HUES6 (cell line): ENCODE results near the gene ERI3.

Experiments used
- H3K27ac ChIP-seq: 2 replicates; pipeline ENCODE4 v1.7.0; 2013; ENCODE audit warnings: low read depth, mild to moderate bottlenecking, low read length, inconsistent platforms
- H3K27me3 ChIP-seq: 2 replicates; pipeline ENCODE4 v1.6.1; 2013; ENCODE audit warnings: low read length; ENCODE audit not compliant: control insufficient read depth, insufficient read depth
- H3K36me3 ChIP-seq: 2 replicates; pipeline ENCODE4 v1.6.1; 2013; ENCODE audit warnings: low read length; ENCODE audit not compliant: control insufficient read depth, insufficient read depth
- H3K4me1 ChIP-seq: 2 replicates; pipeline ENCODE4 v1.6.1; 2013; ENCODE audit warnings: low read length; ENCODE audit not compliant: control insufficient read depth, insufficient read depth
- H3K4me3 ChIP-seq: 2 replicates; pipeline ENCODE4 v1.5.1; 2013; ENCODE audit warnings: low read depth, low read length
- H3K9ac ChIP-seq: one replicate; pipeline ENCODE4 v1.6.1; 2013; ENCODE audit warnings: mild to moderate bottlenecking, low read length
- H3K9me3 ChIP-seq: 2 replicates; pipeline ENCODE4 v1.6.1; 2013; ENCODE audit warnings: low read depth, low read length; ENCODE audit not compliant: control insufficient read depth, insufficient read depth

ERI3 gene

GRCh38 chr1:44229435-44230167, 125.5 kb downstream of the ERI3 start:
- Histone ChIP-seq H3K27me3 (no peaks in the 10 kb centered on the region), H3K27ac (no peak overlapping the region), H3K4me1 (no peaks in the 10 kb centered on the region), H3K9ac (no peak overlapping the region), H3K36me3 (peaks cover 37% of the 10 kb centered on the region), H3K4me3 (no peak overlapping the region), H3K9me3 (peaks cover 33% of the 10 kb centered on the region)

- Histone ChIP-seq H3K9ac (no peak overlapping the region), H3K36me3 (peaks cover 37% of the 10 kb centered on the region), H3K27me3 (no peaks in the 10 kb centered on the region), H3K4me3 (no peak overlapping the region), H3K27ac (no peak overlapping the region), H3K9me3 (peaks cover 37% of the 10 kb centered on the region), H3K4me1 (no peaks in the 10 kb centered on the region)
Observed at GRCh38 chr1:44228218-44228617, 126.8 kb downstream of the ERI3 start.

GRCh38 chr1:44227211-44227610, 127.8 kb downstream of the ERI3 start:
- peaks cover 40% of the 10 kb centered on the region for H3K36me3 ChIP-seq
- no peak overlapping the region for H3K27ac ChIP-seq
- peaks cover 37% of the 10 kb centered on the region for H3K9me3 ChIP-seq
- H3K4me3 ChIP-seq: no peak overlapping the region
- H3K27me3 ChIP-seq: no peaks in the 10 kb centered on the region
- H3K4me1 ChIP-seq: no peaks in the 10 kb centered on the region
- H3K9ac ChIP-seq: no peak overlapping the region

DNA sequence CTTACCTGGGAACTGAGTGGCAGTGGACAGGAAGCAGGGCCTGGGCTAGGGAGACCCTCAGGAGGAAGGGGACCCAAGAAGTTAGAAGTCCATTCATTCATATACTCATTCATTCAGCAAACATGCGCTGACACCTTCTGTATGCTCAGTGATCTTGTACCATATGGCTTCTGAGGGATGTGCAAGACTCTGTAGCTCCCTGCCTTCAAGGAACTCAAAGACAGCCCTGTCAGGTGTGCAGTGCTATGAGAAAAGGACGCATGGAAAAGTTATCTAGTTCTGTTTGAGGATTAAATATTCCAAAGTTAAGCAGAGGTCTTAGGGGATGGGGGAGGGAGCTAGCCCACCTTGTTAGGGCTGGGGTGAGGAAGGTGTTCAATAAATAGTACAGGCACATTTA, 129.3 kb downstream of the ERI3 start:
- Histone ChIP-seq H3K4me3 (no peak overlapping the region), H3K4me1 (no peaks in the 10 kb centered on the region), H3K27me3 (no peaks in the 10 kb centered on the region), H3K9ac (no peak overlapping the region), H3K36me3 (peaks cover 45% of the 10 kb centered on the region), H3K9me3 (peaks cover 37% of the 10 kb centered on the region), H3K27ac (no peak overlapping the region)

DNA sequence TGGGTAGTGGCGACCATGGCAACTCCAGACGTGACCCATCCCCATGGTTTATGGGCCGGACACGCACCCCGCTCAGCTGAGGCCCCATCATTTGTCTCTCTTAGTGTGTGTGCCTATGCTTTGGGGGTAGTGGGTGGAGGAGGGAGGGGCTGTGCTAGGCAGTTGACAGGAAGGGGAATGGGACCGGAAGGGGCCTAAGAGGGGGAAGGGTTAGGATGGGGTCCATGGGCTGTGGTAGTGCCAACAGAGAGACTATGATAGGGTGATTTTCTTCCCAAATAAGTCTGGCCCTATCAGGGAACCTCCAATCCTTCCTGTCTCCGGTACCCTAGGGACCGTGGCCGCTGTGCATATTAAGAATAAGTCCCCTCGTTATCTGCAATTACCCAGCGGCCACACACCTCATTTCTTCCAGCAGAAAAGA, 131.9 kb downstream of the ERI3 start:
- H3K4me1 ChIP-seq: no peaks in the 10 kb centered on the region
- H3K4me3 ChIP-seq: no peak overlapping the region
- no peak overlapping the region for H3K27ac ChIP-seq
- H3K9me3 ChIP-seq: peaks cover 32% of the 10 kb centered on the region
- peaks cover 61% of the 10 kb centered on the region for H3K36me3 ChIP-seq
- H3K27me3 ChIP-seq: no peaks in the 10 kb centered on the region
- H3K9ac ChIP-seq: no peak overlapping the region

- Histone ChIP-seq H3K9ac (no peak overlapping the region), H3K36me3 (peaks cover 66% of the 10 kb centered on the region), H3K27ac (no peak overlapping the region)
Observed at GRCh38 chr1:44222397-44223186, 132.5 kb downstream of the ERI3 start.

GRCh38 chr1:44221769-44222168, 133.3 kb downstream of the ERI3 start:
- no peak overlapping the region for H3K27ac ChIP-seq
- H3K9ac ChIP-seq: no peak overlapping the region
- no peak overlapping the region for H3K4me3 ChIP-seq
- H3K4me1 ChIP-seq: no peaks in the 10 kb centered on the region
- H3K27me3 ChIP-seq: no peaks in the 10 kb centered on the region
- peaks cover 21% of the 10 kb centered on the region for H3K9me3 ChIP-seq
- peaks cover 69% of the 10 kb centered on the region for H3K36me3 ChIP-seq

More at GRCh38 chr1:44222397-44223186, 132.5 kb downstream of the ERI3 start:
- H3K9me3 ChIP-seq: peaks cover 29% of the 10 kb centered on the region
- H3K4me3 ChIP-seq: no peak overlapping the region
- no peaks in the 10 kb centered on the region for H3K27me3 ChIP-seq
- H3K4me1 ChIP-seq: no peaks in the 10 kb centered on the region

GRCh38 chr1:44220755-44221154, 134.3 kb downstream of the ERI3 start:
- no peaks in the 10 kb centered on the region for H3K27me3 ChIP-seq
- H3K4me3 ChIP-seq: no peak overlapping the region
- peaks cover 69% of the 10 kb centered on the region for H3K36me3 ChIP-seq
- H3K9me3 ChIP-seq: peaks cover 13% of the 10 kb centered on the region
- no peak overlapping the region for H3K27ac ChIP-seq
- no peak overlapping the region for H3K9ac ChIP-seq
- H3K4me1 ChIP-seq: no peaks in the 10 kb centered on the region

DNA sequence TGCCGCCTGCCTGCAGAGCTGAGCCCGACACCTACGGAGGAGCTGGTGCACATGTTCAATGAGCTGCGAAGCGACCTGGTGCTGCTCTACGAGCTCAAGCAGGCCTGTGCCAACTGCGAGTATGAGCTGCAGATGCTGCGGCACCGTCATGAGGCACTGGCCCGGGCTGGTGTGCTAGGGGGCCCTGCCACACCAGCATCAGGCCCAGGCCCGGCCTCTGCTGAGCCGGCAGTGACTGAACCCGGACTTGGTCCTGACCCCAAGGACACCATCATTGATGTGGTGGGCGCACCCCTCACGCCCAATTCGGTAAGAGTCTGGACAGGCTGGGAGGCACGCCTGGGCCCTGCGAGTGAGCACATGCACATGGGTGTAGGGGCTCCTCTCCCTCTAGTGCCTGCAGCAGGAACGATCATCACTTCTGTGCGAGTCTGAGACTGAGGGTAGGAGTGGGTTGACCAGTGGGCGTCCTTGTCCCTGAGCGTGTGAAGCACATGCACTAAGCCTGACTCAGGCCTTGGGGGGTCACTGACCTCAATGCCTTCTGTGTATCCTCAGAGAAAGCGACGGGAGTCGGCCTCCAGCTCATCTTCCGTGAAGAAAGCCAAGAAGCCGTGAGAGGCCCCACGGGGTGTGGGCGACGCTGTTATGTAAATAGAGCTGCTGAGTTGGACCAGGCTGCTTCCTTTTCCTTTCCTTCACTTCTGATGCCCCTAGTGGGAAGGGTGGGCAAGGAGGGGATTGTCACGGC, 134.9 kb downstream of the ERI3 start:
- Histone ChIP-seq H3K27me3 (no peaks in the 10 kb centered on the region), H3K27ac (no peak overlapping the region), H3K4me1 (no peaks in the 10 kb centered on the region), H3K9ac (no peak overlapping the region), H3K4me3 (no peak overlapping the region), H3K9me3 (peaks cover 7% of the 10 kb centered on the region), H3K36me3 (peaks cover 70% of the 10 kb centered on the region)

- Histone ChIP-seq H3K27ac (no peak overlapping the region), H3K9me3 (0 out of 2 replicates have a peak, but pooled peaks cover under 1% of the 10 kb centered on the region), H3K9ac (no peak overlapping the region), H3K4me1 (no peaks in the 10 kb centered on the region; the same call in 1 of the 2 replicates), H3K36me3 (peaks cover 74% of the 10 kb centered on the region), H3K27me3 (no peaks in the 10 kb centered on the region), H3K4me3 (no peak overlapping the region)
Observed at GRCh38 chr1:44219301-44219626, 135.8 kb downstream of the ERI3 start.
